Hepatocyte (in vitro differentiated cells): ENCODE data around the gene ATN1.

ENCODE experiments used
- EZH2 ChIP-seq: fragments of 200-600 bp; sonication (generic); IDR thresholded peaks from 2 replicates; pipeline ENCODE4 v1.6.1; 2016; ENCODE audit warnings: antibody characterized with exemption, mild to moderate bottlenecking, borderline replicate concordance
- EZH2phosphoT487 ChIP-seq: fragments of 200-600 bp; sonication (generic); IDR thresholded peaks from one replicate; pipeline ENCODE4 v1.6.1; 2018; ENCODE audit warnings: antibody characterized with exemption, mild to moderate bottlenecking, low read depth, moderate library complexity; ENCODE audit not compliant: unreplicated experiment, severe bottlenecking
- TF ChIP-seq, protein P1 (sequence below): fragments of 200-600 bp; sonication (generic); IDR thresholded peaks from 2 replicates; pipeline ENCODE4 v1.5.1; 2016; ENCODE audit warnings: antibody characterized with exemption, mild to moderate bottlenecking; ENCODE audit not compliant: poor library complexity

DNA sequence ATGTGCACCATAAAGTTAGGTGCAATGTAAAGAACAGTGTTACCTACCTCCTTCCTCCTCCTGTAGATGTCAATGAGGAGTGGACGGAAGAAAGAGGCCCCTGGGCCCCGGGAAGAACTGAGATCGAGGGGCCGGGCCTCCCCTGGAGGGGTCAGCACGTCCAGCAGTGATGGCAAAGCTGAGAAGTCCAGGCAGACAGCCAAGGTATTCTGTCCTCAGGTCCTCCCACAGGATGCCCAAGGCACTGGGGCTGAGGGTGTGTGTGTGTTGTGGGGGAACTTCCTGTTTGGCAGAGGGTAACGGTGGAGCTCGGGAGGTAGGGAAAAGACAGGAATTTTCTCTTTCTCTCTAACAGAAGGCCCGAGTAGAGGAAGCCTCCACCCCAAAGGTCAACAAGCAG lies 6.4 kb downstream of the ATN1 start:
- TF ChIP-seq, protein P1, sequence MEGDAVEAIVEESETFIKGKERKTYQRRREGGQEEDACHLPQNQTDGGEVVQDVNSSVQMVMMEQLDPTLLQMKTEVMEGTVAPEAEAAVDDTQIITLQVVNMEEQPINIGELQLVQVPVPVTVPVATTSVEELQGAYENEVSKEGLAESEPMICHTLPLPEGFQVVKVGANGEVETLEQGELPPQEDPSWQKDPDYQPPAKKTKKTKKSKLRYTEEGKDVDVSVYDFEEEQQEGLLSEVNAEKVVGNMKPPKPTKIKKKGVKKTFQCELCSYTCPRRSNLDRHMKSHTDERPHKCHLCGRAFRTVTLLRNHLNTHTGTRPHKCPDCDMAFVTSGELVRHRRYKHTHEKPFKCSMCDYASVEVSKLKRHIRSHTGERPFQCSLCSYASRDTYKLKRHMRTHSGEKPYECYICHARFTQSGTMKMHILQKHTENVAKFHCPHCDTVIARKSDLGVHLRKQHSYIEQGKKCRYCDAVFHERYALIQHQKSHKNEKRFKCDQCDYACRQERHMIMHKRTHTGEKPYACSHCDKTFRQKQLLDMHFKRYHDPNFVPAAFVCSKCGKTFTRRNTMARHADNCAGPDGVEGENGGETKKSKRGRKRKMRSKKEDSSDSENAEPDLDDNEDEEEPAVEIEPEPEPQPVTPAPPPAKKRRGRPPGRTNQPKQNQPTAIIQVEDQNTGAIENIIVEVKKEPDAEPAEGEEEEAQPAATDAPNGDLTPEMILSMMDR: no peak
- no peak for TF ChIP-seq EZH2
- no peak for TF ChIP-seq EZH2phosphoT487
